Upper lobe of left lung (tissue), 6 donors: ENCODE results near the gene CLHC1. TPM values are rescaled to one million over a fixed set of nuclear protein-coding genes. Genes with fewer than 3 reads are reported as not detected.

Source experiments
- ATAC-seq, 2 donors: fragments of 200-7000 bp; cut with Tn5 transposase; one replicate each; pipeline ENCODE4 v1.9.1; 2022; ENCODE audit warnings: mild to moderate bottlenecking in 2 of 2, moderate library complexity in 2 of 2; ENCODE audit not compliant: low FRiP score in 2 of 2
- DNase-seq, 2 donors: peaks; one replicate each; pipeline ENCODE4 v3.0.0-alpha.2; 2019 to 2020
- H3K27ac ChIP-seq, 4 donors: fragments of 200-600 bp; sonication (generic); one replicate each; pipeline ENCODE4 v1.5.1; 2016 to 2019
- H3K27me3 ChIP-seq, 4 donors: fragments of 200-600 bp; sonication (generic); one replicate each; pipeline ENCODE4 v1.5.1; 2017 to 2019
- H3K36me3 ChIP-seq, 4 donors: fragments of 200-600 bp; sonication (generic); one replicate each; pipeline ENCODE4 v1.5.1; 2016 to 2019
- H3K4me1 ChIP-seq, 4 donors: fragments of 200-600 bp; sonication (generic); one replicate each; pipeline ENCODE4 v1.5.1; 2018 to 2019
- H3K4me3 ChIP-seq, 4 donors: fragments of 200-600 bp; sonication (generic); one replicate each; pipeline ENCODE4 v1.5.1; 2017 to 2019; ENCODE audit warnings: mild to moderate bottlenecking in 2 of 4, moderate library complexity in 1 of 4
- H3K9me3 ChIP-seq, 4 donors: fragments of 200-600 bp; sonication (generic); one replicate each; pipeline ENCODE4 v1.5.1; 2018 to 2019
- CTCF ChIP-seq, 6 experiments: fragments of 450-650 bp in 4 of 6; fragments of 200-600 bp in 2 of 6; sonication (generic) in 2 of 6; IDR thresholded peaks; one replicate each; pipeline ENCODE4 v1.5.1; 2016 to 2019; ENCODE audit warnings: antibody characterized with exemption in 6 of 6
- EP300 ChIP-seq, 4 donors: sonication (generic); formaldehyde crosslinking; IDR thresholded peaks; one replicate each; pipeline ENCODE4 v1.5.1; 2017; ENCODE audit warnings: antibody characterized with exemption in 4 of 4, control low read depth in 2 of 4
- POLR2A ChIP-seq, 4 donors: fragments of 450-650 bp; IDR thresholded peaks; one replicate each; pipeline ENCODE4 v1.5.1; 2016 to 2017; ENCODE audit warnings: antibody characterized with exemption in 4 of 4, mild to moderate bottlenecking in 2 of 4
- POLR2AphosphoS5 ChIP-seq, 2 donors: sonication (generic); formaldehyde crosslinking; IDR thresholded peaks; one replicate each; pipeline ENCODE4 v1.5.1; 2017; ENCODE audit warnings: antibody characterized with exemption in 2 of 2
- WGBS, 2 donors: methylation state at CpG; one replicate each; pipeline ENCODE4 v1.1.5; 2017 to 2018; 5-methylcytosine and 5-hydroxymethylcytosine counted together
- total RNA-seq, 6 donors: library from RNA; depleted of rRNA in 4 of 6; stranded (reverse); fragments of >200 nt in 4 of 6; gene quantifications; one replicate each; pipeline versions ENCODE4 v1.1.0 to v1.2.1, GENCODE V29; 2016 to 2021
- donor health status: DM: no; HTN: no; CAD: no; lungs with moderate emphysema.
- donor health status: DM: no; HTN: yes; CAD: no; lungs with severe emphysema.

The CLHC1 gene
- total RNA-seq, 6 donors from 2014 or later: 3.7 to 27.1 (median 11.9) TPM

DNA sequence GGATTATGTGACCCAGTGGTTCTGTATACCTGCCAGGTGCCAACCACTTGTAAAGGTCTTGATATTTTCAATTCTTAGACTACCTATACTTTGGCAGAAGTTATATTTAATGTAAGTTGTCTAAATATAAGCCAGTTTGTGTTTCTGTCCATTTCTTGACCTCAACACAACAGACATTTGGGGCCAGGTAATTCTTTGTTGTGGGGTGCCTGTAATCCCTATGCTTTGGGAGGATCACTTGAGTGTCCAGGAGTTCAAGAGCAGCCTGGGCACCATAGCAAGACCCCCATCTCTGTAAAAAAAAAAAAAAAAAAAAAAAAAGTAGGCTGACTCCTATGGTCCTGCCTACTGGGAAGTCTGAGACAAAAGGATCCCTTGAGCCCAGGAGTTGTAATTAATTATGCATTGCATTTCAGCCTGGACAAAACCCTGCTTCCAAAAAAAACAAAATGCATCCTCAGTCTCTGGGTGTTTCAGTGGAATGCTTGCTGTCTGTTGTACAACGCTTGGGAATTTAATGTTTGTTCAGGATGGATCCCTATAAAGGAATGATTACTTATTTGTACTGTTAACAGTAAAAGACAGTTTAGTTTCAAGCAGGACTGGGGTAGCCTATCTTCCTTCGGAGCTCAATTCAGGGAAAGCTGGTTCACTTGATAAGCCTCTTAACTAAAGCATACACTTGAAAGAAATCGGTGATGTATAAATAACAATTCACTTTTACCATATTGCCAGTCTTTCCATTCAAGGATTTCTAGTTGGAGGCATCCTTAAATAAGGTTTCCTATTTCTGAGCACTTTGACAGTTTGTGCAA is 3.8 kb upstream of the CLHC1 start:
- H3K27me3 ChIP-seq: no peaks in the 10 kb centered on the region
- WGBS, 2 donors: 67 to 78% methylated on average over 3 of the region's 3 CpGs
- no peak overlapping the region for H3K27ac ChIP-seq
- peaks cover 9 to 68% (median 18%) of the 10 kb centered on the region in 4 donors for H3K36me3 ChIP-seq
- ATAC-seq (no peak), DNase-seq (no peak)
- H3K9me3 ChIP-seq: no peaks in the 10 kb centered on the region
- no peak for TF ChIP-seq CTCF (IDR thresholded peaks at IDR 0.05)
- TF ChIP-seq POLR2AphosphoS5 (IDR thresholded peaks at IDR 0.05): no peak
- TF ChIP-seq EP300 (IDR thresholded peaks at IDR 0.05): no peak
- TF ChIP-seq POLR2A (IDR thresholded peaks at IDR 0.05): no peak
- H3K4me3 ChIP-seq: no peak overlapping the region
- peaks cover 19 to 32% (median 22%) of the 10 kb centered on the region in 4 donors for H3K4me1 ChIP-seq

DNA sequence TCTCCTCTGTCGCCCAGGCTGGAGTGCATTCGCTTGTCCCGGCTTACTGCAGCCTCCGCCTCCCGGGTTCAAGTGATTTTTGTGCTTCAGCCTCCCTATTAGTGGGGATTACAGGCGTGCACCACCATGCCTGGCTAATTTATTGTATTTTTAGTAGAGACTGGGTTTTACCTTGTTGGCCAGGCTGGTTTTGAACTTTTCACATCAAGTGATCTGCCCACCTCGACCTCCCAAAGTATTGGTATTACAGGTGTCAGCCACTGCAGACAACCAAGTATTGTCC is 1.5 kb upstream of the CLHC1 start:
- Histone ChIP-seq H3K27me3 (no peaks in the 10 kb centered on the region), H3K27ac (peak overlapping the region; percentile 89 to 94 (median 92)), H3K9me3 (no peaks in the 10 kb centered on the region), H3K4me3 (peak overlapping the region; percentile 55 to 94 (median 79)), H3K4me1 (peaks cover 23 to 36% (median 25%) of the 10 kb centered on the region in 4 donors), H3K36me3 (peaks cover 9 to 51% (median 18%) of the 10 kb centered on the region in 4 donors)
- DNase-seq (no peak), ATAC-seq (no peak)
- TF ChIP-seq CTCF (IDR thresholded peaks at IDR 0.05): no peak
- TF ChIP-seq POLR2AphosphoS5 (IDR thresholded peaks at IDR 0.05): no peak
- TF ChIP-seq POLR2A (IDR thresholded peaks at IDR 0.05): no peak
- TF ChIP-seq EP300 (IDR thresholded peaks at IDR 0.05): no peak
- WGBS, 2 donors: 66 to 73% methylated on average over 7 of the region's 7 CpGs

DNA sequence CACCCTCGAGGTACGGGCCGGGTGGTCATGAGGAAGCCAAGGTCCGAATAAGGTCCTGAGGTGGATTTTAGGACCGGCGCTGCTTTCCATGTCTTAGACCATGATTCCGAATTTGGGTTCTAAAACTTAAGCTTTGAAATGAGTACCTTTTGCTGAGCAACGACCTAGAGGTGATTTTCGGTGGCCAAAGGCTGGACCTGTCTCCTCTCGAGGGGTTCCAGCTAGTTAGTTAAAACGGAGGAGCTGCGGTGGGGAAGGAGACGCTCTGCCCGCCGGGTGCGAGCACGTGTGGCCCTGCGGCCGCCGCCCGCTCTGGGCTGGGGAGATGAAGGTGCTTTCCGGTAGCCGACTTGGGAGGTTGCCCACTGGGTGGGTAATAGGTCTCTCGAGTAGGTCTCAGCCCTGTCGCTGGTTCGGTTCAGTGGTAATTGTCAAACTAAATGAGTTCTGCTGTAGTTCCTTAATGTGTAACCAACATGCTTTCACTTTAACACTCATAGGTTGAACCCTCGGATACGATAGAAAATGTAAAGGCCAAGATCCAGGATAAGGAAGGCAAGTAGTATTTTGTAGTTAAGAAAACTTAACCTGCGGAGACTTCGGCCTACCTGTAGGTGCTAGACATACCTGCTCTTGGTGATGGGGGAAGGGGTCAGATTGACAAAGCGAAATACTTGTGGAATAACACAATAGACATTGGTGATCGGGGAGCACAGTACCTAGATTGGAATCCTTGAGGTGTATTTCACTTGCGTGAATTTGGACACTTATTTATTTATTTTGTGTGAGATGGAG is 967 bp upstream of the CLHC1 start:
- H3K4me3 ChIP-seq: peak overlapping the region; percentile 55 to 94 (median 79)
- H3K4me1 ChIP-seq: peaks cover 23 to 41% (median 30%) of the 10 kb centered on the region in 4 donors
- WGBS, 2 donors: 4% methylated on average over 32 to 33 of the region's 33 CpGs
- H3K27me3 ChIP-seq: no peaks in the 10 kb centered on the region
- no peaks in the 10 kb centered on the region for H3K9me3 ChIP-seq
- TF ChIP-seq POLR2AphosphoS5 (IDR thresholded peaks at IDR 0.05) (no peak), CTCF (IDR thresholded peaks at IDR 0.05) (no peak)
- DNase-seq: peak; percentile 59 to 88
- peak; percentile 47 to 53 for ATAC-seq
- peaks cover 9 to 45% (median 18%) of the 10 kb centered on the region in 4 donors for H3K36me3 ChIP-seq
- peak overlapping the region; percentile 89 to 94 (median 92) for H3K27ac ChIP-seq

DNA sequence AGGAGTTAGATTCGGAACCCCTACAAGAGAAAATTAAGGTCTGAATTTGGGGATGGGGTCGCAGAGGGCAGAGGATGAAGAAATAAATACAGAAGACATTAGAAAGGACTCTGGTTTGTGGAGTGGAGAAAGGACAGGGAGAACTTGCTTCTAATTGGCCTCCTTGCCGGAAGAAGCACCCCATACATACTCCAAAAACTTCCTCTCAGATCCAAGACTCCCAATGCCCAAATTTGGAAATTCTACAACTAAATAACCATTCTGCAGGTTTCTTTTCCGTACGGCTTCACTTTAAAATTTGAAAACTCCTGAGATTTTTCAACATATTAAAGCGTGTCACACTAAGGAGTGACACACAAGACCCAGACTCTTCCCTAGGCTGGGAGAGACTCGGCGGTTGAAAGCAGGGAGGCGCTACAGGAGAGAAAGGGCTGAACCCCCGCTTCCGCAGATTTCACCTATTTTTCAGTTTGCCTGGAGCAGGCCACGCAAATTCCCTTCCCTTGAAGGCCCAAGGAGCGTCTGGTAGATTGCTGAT is 478 bp downstream of the CLHC1 start:
- WGBS, 2 donors: 10 to 13% methylated on average over 13 of the region's 13 CpGs
- no peak for DNase-seq
- peak overlapping the region; percentile 89 to 94 (median 92) for H3K27ac ChIP-seq
- peak; percentile 5 to 8 for ATAC-seq
- TF ChIP-seq POLR2A (IDR thresholded peaks at IDR 0.05) (no peak), POLR2AphosphoS5 (IDR thresholded peaks at IDR 0.05) (no peak), CTCF (IDR thresholded peaks at IDR 0.05) (no peak), EP300 (IDR thresholded peaks at IDR 0.05) (no peak)
- no peaks in the 10 kb centered on the region for H3K9me3 ChIP-seq
- H3K27me3 ChIP-seq: no peaks in the 10 kb centered on the region
- H3K36me3 ChIP-seq: peaks cover 9 to 32% (median 18%) of the 10 kb centered on the region in 4 donors
- peak overlapping the region; percentile 55 to 94 (median 79) for H3K4me3 ChIP-seq
- peaks cover 28 to 53% (median 36%) of the 10 kb centered on the region in 4 donors for H3K4me1 ChIP-seq
